Neural cell (in vitro differentiated cells): Measurements from ENCODE around the gene ACOT12.

ENCODE experiments used
- EP300 ChIP-seq: fragments of 450-650 bp; conservative IDR thresholded peaks from 2 replicates; pipeline ENCODE4 v1.6.1; 2014; ENCODE audit warnings: antibody characterized with exemption, mild to moderate bottlenecking, moderate library complexity; ENCODE audit not compliant: poor library complexity, severe bottlenecking
- TF ChIP-seq, protein P1 (sequence below): fragments of 450-650 bp; IDR thresholded peaks from 2 replicates; pipeline ENCODE4 v1.5.1; 2014; ENCODE audit warnings: antibody characterized with exemption, mild to moderate bottlenecking, moderate library complexity; ENCODE audit not compliant: poor library complexity, severe bottlenecking

DNA sequence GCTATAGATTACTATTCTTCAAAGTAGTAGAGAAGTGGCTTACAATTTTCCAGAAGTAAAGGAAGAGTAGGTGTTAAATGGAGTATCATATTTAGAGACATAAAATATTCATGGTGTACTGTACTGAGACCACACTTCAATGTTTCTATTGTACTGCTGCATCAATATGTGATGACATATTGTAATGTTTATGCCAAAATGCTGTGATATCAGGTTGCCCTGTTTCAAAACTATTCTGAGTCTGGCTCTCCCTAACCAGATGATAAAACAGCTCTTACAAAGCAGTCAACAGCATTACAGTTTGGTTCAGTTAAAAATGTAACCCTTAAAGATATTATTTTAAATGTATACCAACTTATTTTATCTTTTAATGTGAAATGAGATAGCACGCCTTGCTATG lies 30.8 kb upstream of the ACOT12 start:
- TF ChIP-seq, protein P1, sequence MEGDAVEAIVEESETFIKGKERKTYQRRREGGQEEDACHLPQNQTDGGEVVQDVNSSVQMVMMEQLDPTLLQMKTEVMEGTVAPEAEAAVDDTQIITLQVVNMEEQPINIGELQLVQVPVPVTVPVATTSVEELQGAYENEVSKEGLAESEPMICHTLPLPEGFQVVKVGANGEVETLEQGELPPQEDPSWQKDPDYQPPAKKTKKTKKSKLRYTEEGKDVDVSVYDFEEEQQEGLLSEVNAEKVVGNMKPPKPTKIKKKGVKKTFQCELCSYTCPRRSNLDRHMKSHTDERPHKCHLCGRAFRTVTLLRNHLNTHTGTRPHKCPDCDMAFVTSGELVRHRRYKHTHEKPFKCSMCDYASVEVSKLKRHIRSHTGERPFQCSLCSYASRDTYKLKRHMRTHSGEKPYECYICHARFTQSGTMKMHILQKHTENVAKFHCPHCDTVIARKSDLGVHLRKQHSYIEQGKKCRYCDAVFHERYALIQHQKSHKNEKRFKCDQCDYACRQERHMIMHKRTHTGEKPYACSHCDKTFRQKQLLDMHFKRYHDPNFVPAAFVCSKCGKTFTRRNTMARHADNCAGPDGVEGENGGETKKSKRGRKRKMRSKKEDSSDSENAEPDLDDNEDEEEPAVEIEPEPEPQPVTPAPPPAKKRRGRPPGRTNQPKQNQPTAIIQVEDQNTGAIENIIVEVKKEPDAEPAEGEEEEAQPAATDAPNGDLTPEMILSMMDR: no peak
- TF ChIP-seq EP300: no peak
